NCI-H526 (cell line): ENCODE data around the gene NPY4R2.
"Not testable (repeated sequence)": the region's sequence is repeated elsewhere in the genome, so short reads cannot be mapped to it uniquely, and the experiment has no call there.

Experiments used
- DNase-seq, 2 experiments: peaks; one replicate each; lab custom pipeline; 2025; lab: John Stamatoyannopoulos, UW

The NPY4R2 gene

GRCh38 chr10:47918475-47918874 lies at the start of gene NPY4R2:
Gene NPY4R2, plus strand, starts transcription at chr10:47918662. Its CDS starts 3,326 bp downstream, at chr10:47921988.
- not testable (repeated sequence) for DNase-seq

- DNase-seq = not testable (repeated sequence)
Measured at GRCh38 chr10:47870887-47871286, 47.6 kb upstream of the NPY4R2 start.

- DNase-seq = not testable (repeated sequence)
Measured at GRCh38 chr10:47871485-47872180, 46.8 kb upstream of the NPY4R2 start.

GRCh38 chr10:47872236-47872635 lies 46.2 kb upstream of the NPY4R2 start:
- not testable (repeated sequence) for DNase-seq

GRCh38 chr10:47884239-47884638 lies 34.2 kb upstream of the NPY4R2 start:
- DNase-seq = not testable (repeated sequence)

- not testable (repeated sequence) for DNase-seq
Measured at GRCh38 chr10:47884934-47885333, 33.5 kb upstream of the NPY4R2 start.

GRCh38 chr10:47886356-47886755 lies 32.1 kb upstream of the NPY4R2 start:
- not testable (repeated sequence) for DNase-seq

GRCh38 chr10:47886827-47887226 lies 31.6 kb upstream of the NPY4R2 start:
- DNase-seq = not testable (repeated sequence)

- DNase-seq = not testable (repeated sequence)
Measured at GRCh38 chr10:47890737-47891136, 27.7 kb upstream of the NPY4R2 start.

- not testable (repeated sequence) for DNase-seq
Measured at GRCh38 chr10:47892494-47893261, 25.8 kb upstream of the NPY4R2 start.

- not testable (repeated sequence) for DNase-seq
Measured at GRCh38 chr10:47894571-47894970, 23.9 kb upstream of the NPY4R2 start.

- not testable (repeated sequence) for DNase-seq
Measured at GRCh38 chr10:47897813-47898212, 20.6 kb upstream of the NPY4R2 start.

GRCh38 chr10:47909333-47909732 lies 9.1 kb upstream of the NPY4R2 start:
- not testable (repeated sequence) for DNase-seq

- DNase-seq = not testable (repeated sequence)
Measured at GRCh38 chr10:47910486-47910885, 8.0 kb upstream of the NPY4R2 start.

GRCh38 chr10:47914052-47914451 lies 4.4 kb upstream of the NPY4R2 start:
- DNase-seq = not testable (repeated sequence)

GRCh38 chr10:47915849-47916548 lies 2.5 kb upstream of the NPY4R2 start:
- DNase-seq = not testable (repeated sequence)

GRCh38 chr10:47920610-47921009 lies 2.1 kb downstream of the NPY4R2 start:
- DNase-seq = not testable (repeated sequence)

GRCh38 chr10:47922503-47922902 lies 4.0 kb downstream of the NPY4R2 start:
- not testable (repeated sequence) for DNase-seq

- not testable (repeated sequence) for DNase-seq
Measured at GRCh38 chr10:47924628-47925027, 6.2 kb downstream of the NPY4R2 start.

GRCh38 chr10:47927147-47927916 lies 8.9 kb downstream of the NPY4R2 start:
- not testable (repeated sequence) for DNase-seq

- DNase-seq = not testable (repeated sequence)
Measured at GRCh38 chr10:47928225-47928624, 9.8 kb downstream of the NPY4R2 start.

GRCh38 chr10:47932824-47933223 lies 14.4 kb downstream of the NPY4R2 start:
- not testable (repeated sequence) for DNase-seq
